Nephron progenitor cell (in vitro differentiated cells): ENCODE measurements around the gene GLT8D1.
A peak's percentile ranks its signal among the peaks of the same experiment; 100 is the strongest.

Source experiments
- DNase-seq: peaks from one replicate; pipeline ENCODE4 v3.0.0; 2021
- H3K27ac Mint-ChIP-seq: 2 replicates; pipeline ENCODE4 v1.8.0; 2021; ENCODE audit warnings: mild to moderate bottlenecking, moderate library complexity, mixed read lengths
- H3K27me3 Mint-ChIP-seq: 2 replicates; pipeline ENCODE4 v1.8.0; 2021; ENCODE audit warnings: mild to moderate bottlenecking, low read depth, mixed read lengths; ENCODE audit not compliant: poor library complexity
- H3K36me3 Mint-ChIP-seq: 2 replicates; pipeline ENCODE4 v1.8.0; 2021; ENCODE audit warnings: low read depth, mixed read lengths
- H3K4me1 Mint-ChIP-seq: 2 replicates; pipeline ENCODE4 v1.8.0; 2021; ENCODE audit warnings: mixed read lengths
- H3K4me3 Mint-ChIP-seq: 2 replicates; pipeline ENCODE4 v1.8.0; 2021; ENCODE audit warnings: mild to moderate bottlenecking, moderate library complexity, mixed read lengths
- H3K9me3 Mint-ChIP-seq: 2 replicates; pipeline ENCODE4 v1.8.0; 2021; ENCODE audit warnings: mild to moderate bottlenecking, moderate library complexity, mixed read lengths
- TF ChIP-seq, protein P1 (sequence below): fragments of 200-600 bp; sonication (generic); IDR thresholded peaks from 2 replicates; pipeline ENCODE4 v1.5.0; 2021; ENCODE audit warnings: antibody characterized with exemption

The GLT8D1 gene

DNA sequence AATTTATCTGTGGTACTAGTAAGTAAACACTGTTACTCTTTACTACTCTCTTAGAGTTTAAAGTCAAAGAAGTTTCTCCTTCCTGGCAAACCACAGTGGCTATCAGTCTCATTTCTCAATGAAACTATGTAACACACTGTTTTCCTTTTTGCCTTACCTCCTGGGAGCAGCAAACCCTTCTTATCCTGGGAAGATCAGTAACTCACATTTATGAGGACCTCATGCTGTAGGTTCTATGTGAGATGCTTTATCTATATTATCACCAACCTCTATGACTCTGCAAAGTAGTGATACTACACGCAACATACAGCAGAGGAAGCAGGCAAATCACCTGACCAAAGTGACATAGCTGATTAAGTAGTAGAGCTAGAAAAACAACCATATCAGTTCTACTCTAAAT is 55.2 kb downstream of the GLT8D1 start:
- no peak overlapping the region for H3K4me3 Mint-ChIP-seq
- H3K27me3 Mint-ChIP-seq: no peaks in the 10 kb centered on the region
- H3K4me1 Mint-ChIP-seq: no peaks in the 10 kb centered on the region
- no peaks in the 10 kb centered on the region for H3K9me3 Mint-ChIP-seq
- TF ChIP-seq, protein P1, sequence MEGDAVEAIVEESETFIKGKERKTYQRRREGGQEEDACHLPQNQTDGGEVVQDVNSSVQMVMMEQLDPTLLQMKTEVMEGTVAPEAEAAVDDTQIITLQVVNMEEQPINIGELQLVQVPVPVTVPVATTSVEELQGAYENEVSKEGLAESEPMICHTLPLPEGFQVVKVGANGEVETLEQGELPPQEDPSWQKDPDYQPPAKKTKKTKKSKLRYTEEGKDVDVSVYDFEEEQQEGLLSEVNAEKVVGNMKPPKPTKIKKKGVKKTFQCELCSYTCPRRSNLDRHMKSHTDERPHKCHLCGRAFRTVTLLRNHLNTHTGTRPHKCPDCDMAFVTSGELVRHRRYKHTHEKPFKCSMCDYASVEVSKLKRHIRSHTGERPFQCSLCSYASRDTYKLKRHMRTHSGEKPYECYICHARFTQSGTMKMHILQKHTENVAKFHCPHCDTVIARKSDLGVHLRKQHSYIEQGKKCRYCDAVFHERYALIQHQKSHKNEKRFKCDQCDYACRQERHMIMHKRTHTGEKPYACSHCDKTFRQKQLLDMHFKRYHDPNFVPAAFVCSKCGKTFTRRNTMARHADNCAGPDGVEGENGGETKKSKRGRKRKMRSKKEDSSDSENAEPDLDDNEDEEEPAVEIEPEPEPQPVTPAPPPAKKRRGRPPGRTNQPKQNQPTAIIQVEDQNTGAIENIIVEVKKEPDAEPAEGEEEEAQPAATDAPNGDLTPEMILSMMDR: no peak
- H3K36me3 Mint-ChIP-seq: peaks cover 63% of the 10 kb centered on the region
- no peak for DNase-seq
- H3K27ac Mint-ChIP-seq: no peak overlapping the region

DNA sequence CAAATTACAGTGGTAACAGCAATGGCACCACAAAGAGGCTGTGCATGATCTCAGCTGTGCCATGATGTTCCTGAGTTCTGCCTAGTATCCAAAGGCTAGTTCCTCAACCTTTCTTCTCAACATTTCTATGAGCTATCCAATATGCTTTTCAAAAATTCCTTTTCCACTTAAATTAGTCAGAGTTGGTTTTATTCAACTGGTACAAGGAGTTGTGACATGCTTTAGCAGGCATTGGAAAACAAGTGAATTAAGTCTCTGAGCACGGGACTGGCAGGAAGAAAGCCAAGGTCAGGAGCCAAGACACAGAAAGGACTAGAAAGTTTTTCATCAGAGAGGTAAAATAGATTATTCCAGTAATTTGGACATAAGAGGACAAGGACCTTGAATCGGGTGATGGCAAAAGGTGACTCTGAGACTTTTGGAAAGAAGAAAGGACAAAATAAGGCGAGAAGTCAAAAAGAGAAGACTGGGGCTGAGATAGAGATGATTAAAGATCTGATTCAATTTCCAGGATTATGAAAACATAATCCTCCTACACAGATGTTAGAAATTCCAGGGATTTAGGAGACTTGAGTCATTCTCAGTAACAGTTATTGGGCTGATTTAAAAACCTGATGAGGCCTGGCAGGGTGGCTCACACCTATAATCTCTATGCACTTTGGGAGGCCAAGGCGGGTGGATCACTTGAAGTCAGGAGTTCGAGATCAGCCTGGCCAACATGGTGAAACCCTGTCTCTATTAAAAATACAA is 56.0 kb downstream of the GLT8D1 start:
- peak overlapping the region; percentile 71 for H3K27ac Mint-ChIP-seq
- H3K4me3 Mint-ChIP-seq: no peak overlapping the region
- no peaks in the 10 kb centered on the region for H3K4me1 Mint-ChIP-seq
- H3K27me3 Mint-ChIP-seq: no peaks in the 10 kb centered on the region
- H3K9me3 Mint-ChIP-seq: no peaks in the 10 kb centered on the region
- DNase-seq: no peak
- peaks cover 64% of the 10 kb centered on the region for H3K36me3 Mint-ChIP-seq
- TF ChIP-seq, protein P1: no peak

- TF ChIP-seq, protein P1: no peak
- Mint-ChIP-seq H3K27me3 (no peaks in the 10 kb centered on the region), H3K9me3 (no peaks in the 10 kb centered on the region), H3K4me1 (no peaks in the 10 kb centered on the region), H3K27ac (no peak overlapping the region), H3K4me3 (no peak overlapping the region), H3K36me3 (peaks cover 71% of the 10 kb centered on the region)
- DNase-seq: no peak
Observed at GRCh38 chr3:52645549-52645948, 60.0 kb downstream of the GLT8D1 start.
